Left ventricle myocardium inferior (tissue), 1 donor: ENCODE measurements around the gene ACSS2. TPM values are rescaled to one million over a fixed set of nuclear protein-coding genes. Genes with fewer than 3 reads are reported as not detected.
A peak's percentile ranks its signal among the peaks of the same experiment; 100 is the strongest.

Experiments used
- DNase-seq: peaks from one replicate; pipeline ENCODE4 v3.0.0-alpha.2; 2020
- H3K27ac ChIP-seq: fragments of 200-600 bp; replicated peaks from 2 replicates; pipeline ENCODE4 v1.8.0; 2021
- H3K27me3 ChIP-seq: fragments of 200-600 bp; 2 replicates; pipeline ENCODE4 v1.8.0; 2021; ENCODE audit warnings: low read depth
- H3K36me3 ChIP-seq: fragments of 200-600 bp; 2 replicates; pipeline ENCODE4 v1.8.0; 2021
- H3K4me1 ChIP-seq: fragments of 200-600 bp; 2 replicates; pipeline ENCODE4 v1.8.0; 2021
- H3K4me3 ChIP-seq: fragments of 200-600 bp; 2 replicates; pipeline ENCODE4 v1.8.0; 2021; ENCODE audit warnings: mild to moderate bottlenecking, moderate library complexity
- H3K9me3 ChIP-seq: fragments of 200-600 bp; replicated peaks from 2 replicates; pipeline ENCODE4 v1.8.0; 2021
- intact Hi-C: fragments of 100-400 bp; cut with micrococcal nuclease; formaldehyde crosslinking; loops from one replicate; pipeline ENCODE4 v1.11.0; 2022
- total RNA-seq: library from RNA; stranded (reverse); fragmentation: NEBNext Ultra II Directional; extraction: Animal tissue kit (Norgen Biotek cat#: 25700); gene quantifications from one replicate; pipeline ENCODE4 v1.2.1, GENCODE V29; 2021
- TF ChIP-seq, protein P1 (sequence below): fragments of 200-600 bp; IDR thresholded peaks from 2 replicates; pipeline ENCODE4 v1.8.0; 2021; ENCODE audit warnings: antibody characterized with exemption, mild to moderate bottlenecking, borderline replicate concordance
- donor health status: DM: no; HTN: yes; CAD: no; lungs with severe emphysema.

Gene ACSS2
- total RNA-seq, 1 donor from 2014 or later = 101 TPM

DNA sequence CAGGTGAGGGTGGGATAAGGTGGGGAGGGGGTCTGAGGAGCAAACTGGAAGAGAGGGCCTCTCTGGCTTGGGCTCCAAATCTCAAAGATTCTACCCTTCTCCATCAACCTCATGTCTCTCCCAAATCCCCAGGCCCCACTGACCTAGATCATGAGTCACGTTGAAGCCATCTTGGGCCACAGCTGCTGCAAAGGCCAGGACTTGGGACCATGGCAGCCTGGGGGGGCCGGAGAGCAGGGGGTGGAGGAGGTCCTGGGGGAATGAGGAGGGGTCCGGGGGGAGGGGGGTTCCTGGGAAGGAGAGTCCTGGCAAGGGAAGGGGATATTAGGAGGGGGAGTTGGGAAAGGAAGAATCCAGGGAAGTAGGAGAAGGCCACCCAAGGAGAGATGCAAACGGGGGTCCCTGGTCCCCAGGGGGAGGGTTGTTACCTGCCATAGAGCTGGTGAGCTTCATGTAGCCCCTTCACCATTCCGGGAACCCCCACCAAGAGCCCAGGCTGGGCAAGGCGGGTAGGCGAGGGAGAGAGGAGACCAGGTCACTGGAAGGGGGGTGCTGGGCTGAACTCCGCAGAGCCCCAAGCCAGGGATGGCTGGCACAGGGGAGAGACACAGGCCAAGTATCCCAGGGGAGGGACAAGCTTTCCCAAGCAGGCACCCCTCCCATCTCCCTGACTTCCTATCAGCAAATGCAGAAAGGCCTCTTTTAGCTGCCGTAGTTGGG is 16.4 kb upstream of the ACSS2 start:
- Histone ChIP-seq H3K4me1 (peaks cover 15% of the 10 kb centered on the region), H3K36me3 (peaks cover 53% of the 10 kb centered on the region), H3K27ac (no peak overlapping the region), H3K9me3 (no peaks in the 10 kb centered on the region), H3K4me3 (no peak overlapping the region), H3K27me3 (no peaks in the 10 kb centered on the region)
- TF ChIP-seq, protein P1, sequence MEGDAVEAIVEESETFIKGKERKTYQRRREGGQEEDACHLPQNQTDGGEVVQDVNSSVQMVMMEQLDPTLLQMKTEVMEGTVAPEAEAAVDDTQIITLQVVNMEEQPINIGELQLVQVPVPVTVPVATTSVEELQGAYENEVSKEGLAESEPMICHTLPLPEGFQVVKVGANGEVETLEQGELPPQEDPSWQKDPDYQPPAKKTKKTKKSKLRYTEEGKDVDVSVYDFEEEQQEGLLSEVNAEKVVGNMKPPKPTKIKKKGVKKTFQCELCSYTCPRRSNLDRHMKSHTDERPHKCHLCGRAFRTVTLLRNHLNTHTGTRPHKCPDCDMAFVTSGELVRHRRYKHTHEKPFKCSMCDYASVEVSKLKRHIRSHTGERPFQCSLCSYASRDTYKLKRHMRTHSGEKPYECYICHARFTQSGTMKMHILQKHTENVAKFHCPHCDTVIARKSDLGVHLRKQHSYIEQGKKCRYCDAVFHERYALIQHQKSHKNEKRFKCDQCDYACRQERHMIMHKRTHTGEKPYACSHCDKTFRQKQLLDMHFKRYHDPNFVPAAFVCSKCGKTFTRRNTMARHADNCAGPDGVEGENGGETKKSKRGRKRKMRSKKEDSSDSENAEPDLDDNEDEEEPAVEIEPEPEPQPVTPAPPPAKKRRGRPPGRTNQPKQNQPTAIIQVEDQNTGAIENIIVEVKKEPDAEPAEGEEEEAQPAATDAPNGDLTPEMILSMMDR = no peak
- no peak for DNase-seq
- intact Hi-C loops = no loop called here

DNA sequence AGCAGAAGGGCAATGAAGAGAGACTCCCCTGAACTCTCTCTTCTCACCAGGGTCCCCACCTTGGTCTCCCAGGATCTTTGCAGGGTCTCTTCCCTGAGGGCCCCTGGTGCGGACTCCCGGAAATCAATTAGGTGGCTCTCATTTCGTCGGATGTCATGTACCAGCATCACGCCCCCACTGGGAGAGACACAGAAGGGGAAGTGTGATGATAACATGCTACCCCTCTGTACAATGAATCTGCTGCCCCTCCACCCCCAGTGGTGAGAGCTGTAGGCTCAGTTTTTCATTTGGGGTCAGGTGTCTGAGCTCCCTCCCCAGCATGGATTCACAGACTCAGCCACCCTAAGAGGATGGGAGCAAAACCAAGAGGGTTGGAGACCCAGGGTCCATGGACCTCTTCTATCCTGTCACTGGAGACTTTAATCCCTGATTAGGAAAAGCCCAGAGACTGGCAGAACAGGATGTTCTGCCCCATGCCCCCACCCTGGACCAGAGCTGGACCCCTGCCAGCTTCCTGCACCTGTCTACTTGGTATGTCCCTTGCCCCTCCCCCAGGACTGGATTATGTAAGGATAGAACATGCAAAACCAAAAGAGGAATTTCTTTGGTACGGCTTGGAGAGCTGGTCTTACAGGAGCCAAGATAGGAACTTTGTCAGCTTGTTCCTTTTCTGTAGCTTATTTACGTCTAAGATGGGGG is 14.9 kb upstream of the ACSS2 start:
- peaks cover 18% of the 10 kb centered on the region for H3K4me1 ChIP-seq
- H3K27ac ChIP-seq = no peak overlapping the region
- H3K27me3 ChIP-seq = no peaks in the 10 kb centered on the region
- H3K36me3 ChIP-seq = peaks cover 40% of the 10 kb centered on the region
- no peak for DNase-seq
- H3K9me3 ChIP-seq = no peaks in the 10 kb centered on the region
- no peak overlapping the region for H3K4me3 ChIP-seq
- TF ChIP-seq, protein P1 = no peak
- intact Hi-C loops = no loop called here

DNA sequence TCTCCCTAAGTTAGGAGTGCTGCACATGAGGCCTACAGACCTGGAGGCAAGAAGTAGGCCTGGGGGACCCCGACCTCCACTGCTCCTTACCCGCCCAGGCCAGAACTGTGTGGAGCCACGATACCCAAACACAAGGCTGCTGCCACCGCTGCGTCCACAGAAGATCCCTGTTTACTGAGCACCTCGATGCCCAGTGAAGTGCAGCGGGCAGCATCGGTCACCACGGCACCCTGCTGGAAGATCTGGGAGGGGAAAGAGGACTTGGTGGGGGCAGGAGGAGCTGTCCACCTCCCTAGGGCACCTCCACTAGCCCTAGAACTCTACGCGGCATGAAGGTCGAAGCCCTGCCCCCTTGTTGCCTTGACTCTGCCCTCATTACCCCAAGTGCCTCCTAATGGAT is 13.7 kb upstream of the ACSS2 start:
- DNase-seq = no peak
- Histone ChIP-seq H3K36me3 (peaks cover 32% of the 10 kb centered on the region), H3K27me3 (no peaks in the 10 kb centered on the region), H3K27ac (no peak overlapping the region), H3K4me3 (no peak overlapping the region), H3K9me3 (no peaks in the 10 kb centered on the region), H3K4me1 (peaks cover 18% of the 10 kb centered on the region)
- intact Hi-C loops = no loop called here
- TF ChIP-seq, protein P1 = no peak

DNA sequence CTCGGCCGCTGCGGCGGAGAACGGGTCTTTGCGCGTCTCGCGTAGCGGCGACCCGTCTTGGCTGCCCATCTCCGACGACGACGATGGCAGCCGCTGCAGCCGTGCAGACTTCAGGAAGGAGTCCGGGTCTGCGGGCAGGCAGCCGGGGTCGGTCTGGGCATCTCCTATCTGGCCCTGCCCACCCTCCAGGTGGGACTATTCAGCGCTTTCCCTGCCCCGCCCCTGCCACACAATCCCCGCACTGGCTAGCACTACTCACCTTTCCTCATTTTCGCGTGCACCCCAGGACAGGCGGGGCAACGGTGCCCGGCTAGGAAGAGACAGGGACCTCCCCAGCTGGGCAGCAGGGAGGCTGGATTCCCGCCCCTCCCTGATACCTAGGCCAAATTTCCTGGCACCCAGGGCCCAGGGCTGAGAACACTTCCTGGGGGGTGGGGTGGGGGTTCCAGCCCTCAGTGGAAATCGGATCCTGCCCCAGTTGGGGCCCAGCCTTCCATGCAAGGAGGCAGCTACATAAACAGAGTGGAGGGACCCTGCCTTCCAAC is 12.9 kb upstream of the ACSS2 start:
- Histone ChIP-seq H3K4me1 (peaks cover 18% of the 10 kb centered on the region), H3K27me3 (no peaks in the 10 kb centered on the region), H3K27ac (no peak overlapping the region), H3K9me3 (no peaks in the 10 kb centered on the region), H3K36me3 (peaks cover 25% of the 10 kb centered on the region), H3K4me3 (no peak overlapping the region)
- intact Hi-C loops = no loop called here
- DNase-seq = no peak
- TF ChIP-seq, protein P1 = no peak

DNA sequence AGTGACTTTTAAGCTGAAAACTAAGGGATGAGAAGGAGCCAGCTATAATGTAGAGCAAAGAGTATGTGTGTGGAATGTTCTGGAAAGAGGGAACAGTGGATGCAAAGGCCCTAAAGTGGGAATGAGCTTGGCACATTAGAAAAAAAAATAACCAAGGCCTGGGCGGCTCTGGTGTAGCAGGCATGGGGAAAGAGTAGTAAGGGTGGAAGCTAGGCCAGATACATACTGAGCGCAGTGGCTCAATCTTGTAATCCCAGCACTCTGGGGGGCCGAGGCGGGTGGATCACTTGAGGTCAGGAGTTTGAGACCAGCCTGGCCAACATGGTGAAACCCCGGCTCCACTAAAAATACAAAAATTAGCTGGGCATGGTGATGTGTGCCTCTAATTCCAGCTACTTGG is 12.2 kb upstream of the ACSS2 start:
- Histone ChIP-seq H3K4me1 (peaks cover 18% of the 10 kb centered on the region), H3K27me3 (no peaks in the 10 kb centered on the region), H3K27ac (peak overlapping the region; percentile 22), H3K9me3 (no peaks in the 10 kb centered on the region), H3K36me3 (peaks cover 21% of the 10 kb centered on the region), H3K4me3 (no peak overlapping the region)
- TF ChIP-seq, protein P1 = no peak
- intact Hi-C loops = no loop called here
- no peak for DNase-seq
